Endometrial microvascular endothelial cells (primary cell): ENCODE data around the gene ODC1. TPM values are rescaled to one million over a fixed set of nuclear protein-coding genes. Genes with fewer than 3 reads are reported as not detected.

Experiments
- in situ Hi-C: cut with HindIII; loops from 2 replicates; pipeline ENCODE4 v1.10.0; 2017; ENCODE audit warnings: low sequenced_read_pairs, low pct_unique_long_range_greater_than_20kb; ENCODE audit errors: inconsistent ontology term
- total RNA-seq: library from RNA; depleted of rRNA; stranded (reverse); fragments of >200 nt; gene quantifications from one replicate; pipeline ENCODE4 v1.2.3, GENCODE V29; 2015; ENCODE audit errors: inconsistent ontology term

Gene ODC1
- total RNA-seq, 1 donor from 2014 or later = 257 TPM

DNA sequence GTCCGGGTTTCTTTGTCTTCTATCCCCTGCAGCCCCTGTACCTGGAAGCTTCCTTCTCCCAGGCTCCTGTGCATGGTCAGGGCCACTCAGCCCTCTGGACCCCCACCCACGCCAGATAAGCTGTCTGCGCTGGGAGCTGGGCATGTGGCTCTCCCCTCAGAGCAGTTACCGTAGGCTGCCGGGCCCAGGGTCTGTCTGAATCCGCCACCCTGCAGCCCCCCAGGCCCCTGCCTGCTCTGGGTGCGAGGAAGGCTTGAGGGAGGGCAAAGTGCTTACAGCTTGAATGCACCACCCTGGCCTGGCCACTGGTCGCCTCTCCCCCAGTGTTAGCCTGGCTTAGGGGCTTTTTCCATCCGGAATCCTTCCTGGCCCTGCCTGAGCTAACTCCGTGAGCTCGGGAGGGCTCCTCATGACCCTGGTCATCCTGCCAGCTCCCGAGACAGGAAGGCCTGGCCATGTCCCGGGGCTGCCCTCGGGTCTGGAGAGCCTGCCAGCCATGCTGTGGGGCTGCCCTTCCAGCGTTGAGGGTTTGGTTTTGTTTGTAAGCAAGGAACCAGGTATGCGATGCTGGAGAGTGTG is 50.7 kb downstream of the ODC1 start:
- in situ Hi-C loops = no loop called here

DNA sequence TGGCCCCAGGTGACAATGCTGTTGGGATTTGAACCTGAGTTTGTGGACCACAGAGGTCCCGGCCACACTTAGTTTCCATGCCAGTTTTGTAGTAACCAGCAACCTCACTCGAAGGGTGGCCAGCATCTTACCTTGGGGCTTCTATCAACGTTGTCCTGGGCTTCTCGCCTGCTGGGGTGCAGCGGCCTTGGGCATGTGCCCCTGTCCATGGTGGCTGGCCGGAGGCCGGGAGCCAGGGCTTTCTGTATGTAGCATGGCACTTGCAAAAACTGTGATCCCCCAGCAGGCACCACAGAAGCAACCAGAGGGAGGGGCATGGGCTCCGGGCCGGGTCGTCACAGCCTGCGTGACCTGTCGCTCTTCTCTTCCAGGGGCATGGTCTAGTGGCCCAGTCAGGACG is 51.7 kb downstream of the ODC1 start:
- in situ Hi-C loops = no loop called here

DNA sequence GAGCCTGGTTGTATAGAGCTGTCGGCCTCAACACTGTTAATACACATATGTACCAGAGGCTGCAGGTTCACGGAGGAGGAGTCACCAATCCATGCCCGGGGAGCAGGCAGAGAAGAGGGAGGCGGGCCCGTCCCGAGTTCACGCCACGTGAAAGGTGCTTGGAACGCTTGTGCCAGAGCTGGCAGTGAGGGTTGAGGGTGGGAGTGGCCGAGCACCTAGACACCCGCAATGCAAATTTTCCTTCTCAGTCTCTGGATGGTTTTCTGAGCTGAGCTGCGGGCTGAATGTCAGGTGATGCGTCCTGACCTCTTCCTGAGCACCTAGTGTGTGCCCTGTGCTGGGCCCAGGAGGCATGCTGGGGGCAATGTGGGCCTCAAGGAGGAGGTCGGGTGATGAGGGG is 52.2 kb downstream of the ODC1 start:
- in situ Hi-C loops = no loop called here

DNA sequence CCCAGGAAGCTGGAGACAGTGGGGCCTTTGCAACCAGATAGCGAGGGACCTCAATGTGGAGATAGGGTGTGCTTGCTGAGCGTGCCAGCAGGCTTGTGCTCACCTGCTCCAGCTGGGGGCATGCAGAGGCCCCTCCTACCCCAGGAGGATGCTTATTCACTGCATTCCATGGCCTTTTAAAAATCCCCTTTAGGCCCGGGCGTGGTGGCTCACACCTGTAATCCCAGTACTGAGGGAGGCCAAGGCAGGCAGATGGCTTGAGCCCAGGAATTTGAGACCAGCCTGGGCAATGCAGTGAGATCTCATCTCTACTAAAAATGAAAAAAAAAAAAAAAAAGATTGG is 54.5 kb downstream of the ODC1 start:
- in situ Hi-C loops = no loop called here

DNA sequence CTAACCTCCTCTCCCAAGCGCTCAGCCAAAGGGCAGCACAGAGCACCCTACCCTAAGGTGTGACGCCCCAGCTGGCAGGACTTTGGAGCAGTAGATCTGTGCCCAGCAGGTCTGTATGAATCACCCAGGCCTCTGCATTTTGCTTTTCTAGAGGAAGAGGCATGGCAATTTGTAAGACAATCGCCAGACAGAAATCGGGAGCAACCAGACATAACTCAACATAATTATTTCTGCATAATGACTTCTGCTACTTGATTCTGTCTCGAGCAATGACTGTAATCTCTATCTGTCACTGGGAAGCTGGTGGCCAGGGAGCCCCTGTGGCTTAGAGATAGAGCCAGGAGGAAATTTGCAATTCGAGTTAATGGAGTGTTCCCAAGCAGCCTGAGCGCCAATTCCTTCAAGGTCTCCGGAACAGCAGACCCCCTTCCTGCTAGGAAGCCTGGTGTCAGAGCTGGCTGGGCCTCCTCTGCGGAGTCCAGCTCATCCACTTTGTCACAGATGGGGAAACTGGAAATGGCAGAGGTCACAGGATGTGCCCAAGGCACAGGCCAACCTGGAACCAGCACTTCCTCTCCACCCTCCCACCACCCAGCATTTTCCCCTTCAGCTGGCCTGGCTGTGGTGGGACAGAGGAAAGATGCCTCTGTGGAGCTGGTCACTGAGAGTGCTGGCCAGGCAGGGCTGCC is 55.0 kb downstream of the ODC1 start:
- in situ Hi-C loops = no loop called here

DNA sequence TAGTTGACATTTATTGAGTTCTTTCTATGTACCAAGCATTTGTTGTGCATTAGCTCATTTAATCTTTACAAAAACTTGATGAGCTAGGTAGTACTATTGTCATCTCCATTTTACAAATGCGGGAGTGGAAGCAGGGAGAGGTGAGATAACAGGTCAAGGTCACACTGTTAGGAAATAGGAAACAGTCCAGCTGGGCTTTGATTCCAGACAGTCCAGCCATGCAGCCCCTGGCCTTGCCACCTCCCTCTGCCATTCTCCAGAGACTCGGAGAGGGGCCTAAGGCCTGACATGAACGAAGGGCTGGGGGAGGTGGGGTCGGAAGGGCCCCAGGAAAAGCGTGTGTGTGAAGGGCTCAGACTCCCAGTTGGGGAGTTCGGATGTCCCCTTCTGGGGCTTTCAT is 55.6 kb downstream of the ODC1 start:
- in situ Hi-C loops = no loop called here

DNA sequence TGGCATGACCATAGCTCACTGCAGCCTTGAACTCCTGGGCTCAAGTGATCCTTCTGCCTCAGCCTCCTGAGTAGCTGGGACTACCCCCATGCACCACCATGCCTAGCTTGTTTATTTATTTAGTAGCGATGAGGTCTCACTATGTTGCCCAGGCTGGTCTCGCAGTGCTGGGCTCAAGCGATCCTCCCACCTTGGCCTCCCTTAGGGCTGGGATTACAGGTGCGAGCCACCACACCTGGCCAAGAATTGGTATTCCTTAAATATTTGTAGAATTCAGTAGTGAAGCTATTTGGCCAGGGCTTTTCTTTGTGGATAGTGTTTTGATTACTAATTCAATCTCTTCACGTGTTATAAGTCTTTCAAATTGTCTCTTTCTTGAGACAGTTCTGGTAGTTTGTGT is 56.0 kb downstream of the ODC1 start:
- in situ Hi-C loops = no loop called here

DNA sequence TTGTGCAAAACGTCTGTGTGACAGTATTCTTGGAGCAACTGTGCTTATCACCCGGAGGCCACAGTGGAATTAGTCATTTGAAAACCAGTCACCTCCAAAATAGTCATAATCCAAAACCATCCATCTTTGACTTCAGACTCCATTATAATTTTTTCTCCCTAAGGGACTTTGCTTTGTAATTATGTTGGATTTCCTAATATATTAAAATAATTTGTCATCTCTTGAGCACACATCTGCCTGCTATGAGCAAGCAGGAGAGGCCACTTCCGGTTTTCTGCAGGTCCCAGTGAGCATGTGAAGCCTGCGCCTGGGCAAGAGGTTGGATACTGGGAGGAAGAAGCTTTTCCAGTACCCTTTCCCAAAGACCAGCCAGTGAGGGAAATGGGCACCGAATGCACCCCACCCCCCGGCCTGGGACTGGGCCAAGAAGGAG is 57.7 kb downstream of the ODC1 start:
- in situ Hi-C loops = no loop called here

Other genes with a start within 250 kb of the ODC1 start
- 183 TPM for gene HPCAL1, start 145.4 kb downstream of the ODC1 start, total RNA-seq
- gene NOL10, start 241.6 kb upstream of the ODC1 start, total RNA-seq = 33.4 TPM